HFF-Myc (cell line): ENCODE results near the gene SLC16A3.

Experiments used
- DNase-seq: peaks from one replicate; pipeline ENCODE4 v3.0.0-alpha.2; 2011; ENCODE audit warnings: low read depth; ENCODE audit errors: extremely low read depth
- H3K4me3 ChIP-seq: replicated peaks from 2 replicates; pipeline ENCODE4 v1.5.1; 2011; ENCODE audit warnings: low read depth, mild to moderate bottlenecking, control low read depth, low read length
- CTCF ChIP-seq: IDR thresholded peaks from 2 replicates; pipeline ENCODE4 v1.5.1; 2012; ENCODE audit warnings: mild to moderate bottlenecking, low read depth, low read length, control low read depth; ENCODE audit errors: missing control alignments

Gene SLC16A3

GRCh38 chr17:82228842-82229697 lies at the start of gene SLC16A3:
TSS of gene SLC16A3 (plus strand) at chr17:82229042. CDS start at chr17:82236009, 6,967 bp downstream.
- DNase-seq: no peak
- H3K4me3 ChIP-seq: peak within 1 kb of the TSS; percentile 81
- TF ChIP-seq CTCF: no peak

GRCh38 chr17:82179412-82179811 lies 49.4 kb upstream of the SLC16A3 start:
- TF ChIP-seq CTCF: no peak
- no peak overlapping the region for H3K4me3 ChIP-seq
- no peak for DNase-seq

- TF ChIP-seq CTCF: no peak
- H3K4me3 ChIP-seq: no peak overlapping the region
- no peak for DNase-seq
These were observed 48.8 kb upstream of the SLC16A3 start for GRCh38 chr17:82179946-82180475.

GRCh38 chr17:82180776-82181528 lies 47.9 kb upstream of the SLC16A3 start:
- no peak for DNase-seq
- no peak for TF ChIP-seq CTCF
- H3K4me3 ChIP-seq: no peak overlapping the region

- DNase-seq: no peak
- no peak overlapping the region for H3K4me3 ChIP-seq
- TF ChIP-seq CTCF: no peak
These were observed 44.1 kb upstream of the SLC16A3 start for GRCh38 chr17:82184761-82185160.

GRCh38 chr17:82186221-82186620 lies 42.6 kb upstream of the SLC16A3 start:
- no peak for DNase-seq
- no peak overlapping the region for H3K4me3 ChIP-seq
- no peak for TF ChIP-seq CTCF
